PC-3 (cell line): ENCODE data around the gene LIMS2.

ENCODE experiments used
- EZH2 ChIP-seq: fragments of 300-600 bp; sonication (generic); IDR thresholded peaks from one replicate; pipeline ENCODE4 v1.6.1; 2017; ENCODE audit warnings: antibody characterized with exemption, mild to moderate bottlenecking, low read length; ENCODE audit not compliant: unreplicated experiment
- TF ChIP-seq, protein P1 (sequence below): fragments of 300-600 bp; sonication (generic); conservative IDR thresholded peaks from 2 replicates; pipeline ENCODE4 v1.5.1; 2017; ENCODE audit warnings: antibody characterized with exemption, low read depth, mild to moderate bottlenecking, low read length

GRCh38 chr2:127663566-127664064, 11.7 kb downstream of the LIMS2 start:
- TF ChIP-seq EZH2 = no peak
- TF ChIP-seq, protein P1, sequence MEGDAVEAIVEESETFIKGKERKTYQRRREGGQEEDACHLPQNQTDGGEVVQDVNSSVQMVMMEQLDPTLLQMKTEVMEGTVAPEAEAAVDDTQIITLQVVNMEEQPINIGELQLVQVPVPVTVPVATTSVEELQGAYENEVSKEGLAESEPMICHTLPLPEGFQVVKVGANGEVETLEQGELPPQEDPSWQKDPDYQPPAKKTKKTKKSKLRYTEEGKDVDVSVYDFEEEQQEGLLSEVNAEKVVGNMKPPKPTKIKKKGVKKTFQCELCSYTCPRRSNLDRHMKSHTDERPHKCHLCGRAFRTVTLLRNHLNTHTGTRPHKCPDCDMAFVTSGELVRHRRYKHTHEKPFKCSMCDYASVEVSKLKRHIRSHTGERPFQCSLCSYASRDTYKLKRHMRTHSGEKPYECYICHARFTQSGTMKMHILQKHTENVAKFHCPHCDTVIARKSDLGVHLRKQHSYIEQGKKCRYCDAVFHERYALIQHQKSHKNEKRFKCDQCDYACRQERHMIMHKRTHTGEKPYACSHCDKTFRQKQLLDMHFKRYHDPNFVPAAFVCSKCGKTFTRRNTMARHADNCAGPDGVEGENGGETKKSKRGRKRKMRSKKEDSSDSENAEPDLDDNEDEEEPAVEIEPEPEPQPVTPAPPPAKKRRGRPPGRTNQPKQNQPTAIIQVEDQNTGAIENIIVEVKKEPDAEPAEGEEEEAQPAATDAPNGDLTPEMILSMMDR = no peak
